Central memory CD4-positive, alpha-beta T cell (primary cell): Measurements from ENCODE around the gene GUCY1A2.
"Not testable (repeated sequence)": the region's sequence is repeated elsewhere in the genome, so short reads cannot be mapped to it uniquely, and the experiment has no call there.

Source experiments
- DNase-seq: peaks from one replicate; pipeline ENCODE4 v3.0.0; 2022
- total RNA-seq, 3 experiments: gene quantifications; one replicate each; lab custom pipeline; 2026; lab: John Stamatoyannopoulos, UW

Gene GUCY1A2, protein sequence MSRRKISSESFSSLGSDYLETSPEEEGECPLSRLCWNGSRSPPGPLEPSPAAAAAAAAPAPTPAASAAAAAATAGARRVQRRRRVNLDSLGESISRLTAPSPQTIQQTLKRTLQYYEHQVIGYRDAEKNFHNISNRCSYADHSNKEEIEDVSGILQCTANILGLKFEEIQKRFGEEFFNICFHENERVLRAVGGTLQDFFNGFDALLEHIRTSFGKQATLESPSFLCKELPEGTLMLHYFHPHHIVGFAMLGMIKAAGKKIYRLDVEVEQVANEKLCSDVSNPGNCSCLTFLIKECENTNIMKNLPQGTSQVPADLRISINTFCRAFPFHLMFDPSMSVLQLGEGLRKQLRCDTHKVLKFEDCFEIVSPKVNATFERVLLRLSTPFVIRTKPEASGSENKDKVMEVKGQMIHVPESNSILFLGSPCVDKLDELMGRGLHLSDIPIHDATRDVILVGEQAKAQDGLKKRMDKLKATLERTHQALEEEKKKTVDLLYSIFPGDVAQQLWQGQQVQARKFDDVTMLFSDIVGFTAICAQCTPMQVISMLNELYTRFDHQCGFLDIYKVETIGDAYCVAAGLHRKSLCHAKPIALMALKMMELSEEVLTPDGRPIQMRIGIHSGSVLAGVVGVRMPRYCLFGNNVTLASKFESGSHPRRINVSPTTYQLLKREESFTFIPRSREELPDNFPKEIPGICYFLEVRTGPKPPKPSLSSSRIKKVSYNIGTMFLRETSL
- 0 to 0.16 (median 0.11) reads per million in 3 experiments for total RNA-seq

DNA sequence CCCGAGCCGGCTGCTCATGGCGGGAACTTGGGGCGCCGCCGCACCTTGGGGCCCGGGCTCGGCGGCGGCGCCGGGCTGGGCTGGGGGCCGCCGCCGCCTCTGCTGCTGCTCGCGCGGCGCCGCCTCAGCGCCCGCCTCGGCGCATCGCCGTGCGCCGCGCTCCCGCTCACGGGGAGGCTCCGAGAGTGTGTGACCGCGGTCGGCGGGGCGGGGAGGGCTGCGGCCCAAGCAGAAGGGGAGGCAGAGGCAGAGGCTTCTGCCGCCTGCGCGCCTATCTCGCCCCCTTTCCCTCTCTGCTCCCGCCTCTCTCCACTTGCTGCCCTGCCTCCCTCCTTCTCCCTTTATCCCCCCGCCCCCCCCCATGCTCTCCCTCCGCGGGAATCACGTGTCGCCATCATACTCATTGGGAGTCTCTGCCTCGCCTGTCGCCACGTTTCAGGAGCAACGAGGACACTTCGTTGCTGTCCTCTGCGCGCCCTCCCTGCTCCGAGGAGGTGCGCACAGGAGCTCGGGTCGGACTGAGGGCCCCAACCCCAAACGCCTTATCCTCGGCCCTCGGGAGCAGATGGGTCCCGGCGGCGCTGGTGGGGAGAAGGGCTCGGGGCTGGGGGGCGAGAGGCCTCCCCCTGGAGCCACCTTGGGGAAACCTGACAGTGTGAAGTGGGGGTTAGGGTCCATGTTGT, at the start of gene GUCY1A2:
Gene GUCY1A2, minus strand, starts transcription at position 258 of the 683 bp plus-strand sequence. CDS start 421 bp downstream, outside the sequence.
- DNase-seq, result no peak

DNA sequence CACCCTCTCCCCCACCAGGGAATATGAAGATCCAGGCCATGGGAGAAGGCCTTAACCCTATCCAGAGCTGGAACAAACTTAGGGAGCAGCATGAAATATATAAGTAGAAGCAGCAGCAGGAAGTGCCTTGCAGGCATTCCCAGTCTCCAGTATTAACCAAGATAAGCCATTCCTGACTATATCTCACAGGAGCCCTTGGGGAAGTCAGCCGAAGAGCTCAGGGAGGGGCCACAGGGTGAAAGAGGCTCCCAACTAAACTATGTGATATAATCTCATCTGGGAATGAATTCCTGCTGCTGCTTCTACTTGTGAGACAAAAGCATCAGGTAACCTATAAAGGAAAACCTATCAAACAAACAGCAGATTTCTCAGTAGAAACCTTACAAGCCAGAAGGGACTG, 36.1 kb upstream of the GUCY1A2 start:
- no peak for DNase-seq

DNA sequence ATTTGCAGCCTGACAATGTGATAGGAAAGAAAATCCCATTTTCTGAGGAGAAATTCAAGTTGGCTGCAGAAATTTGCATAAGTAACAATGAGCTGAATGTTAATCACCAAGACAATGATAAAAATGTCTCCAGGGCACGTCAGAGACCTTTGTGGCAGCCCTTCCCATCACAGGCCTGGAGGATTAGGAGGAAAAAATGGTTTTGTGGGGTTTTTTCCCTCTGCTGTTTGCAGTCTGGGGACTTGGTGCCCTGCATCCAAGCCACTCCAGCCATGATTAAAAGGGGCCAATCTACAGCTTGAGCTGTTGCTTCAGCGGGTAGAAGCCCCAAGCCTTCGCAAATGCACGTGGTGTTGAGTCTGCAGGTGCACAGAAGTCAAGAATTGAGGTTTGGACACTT, 33.1 kb upstream of the GUCY1A2 start:
- DNase-seq, result not testable (repeated sequence)

DNA sequence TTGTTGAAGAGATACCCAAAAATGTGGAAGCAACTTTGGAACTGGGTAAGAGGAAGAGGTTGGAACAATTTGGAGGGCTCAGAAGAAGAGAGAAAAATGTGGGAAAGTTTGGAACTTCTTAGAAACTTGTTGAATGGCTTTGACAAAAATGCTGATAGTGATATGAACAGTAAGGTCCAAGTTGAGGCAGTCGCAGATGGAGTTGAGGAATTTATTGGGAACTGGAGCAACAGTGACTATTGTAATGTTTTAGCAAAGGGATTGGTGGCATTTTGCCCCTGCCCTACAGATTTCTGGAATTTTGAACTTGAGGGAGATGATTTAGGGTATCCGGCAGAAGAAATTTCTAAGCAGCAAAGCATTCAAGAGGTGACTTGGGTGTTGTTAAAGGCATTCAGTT, 32.6 kb upstream of the GUCY1A2 start:
- not testable (repeated sequence) for DNase-seq

DNA sequence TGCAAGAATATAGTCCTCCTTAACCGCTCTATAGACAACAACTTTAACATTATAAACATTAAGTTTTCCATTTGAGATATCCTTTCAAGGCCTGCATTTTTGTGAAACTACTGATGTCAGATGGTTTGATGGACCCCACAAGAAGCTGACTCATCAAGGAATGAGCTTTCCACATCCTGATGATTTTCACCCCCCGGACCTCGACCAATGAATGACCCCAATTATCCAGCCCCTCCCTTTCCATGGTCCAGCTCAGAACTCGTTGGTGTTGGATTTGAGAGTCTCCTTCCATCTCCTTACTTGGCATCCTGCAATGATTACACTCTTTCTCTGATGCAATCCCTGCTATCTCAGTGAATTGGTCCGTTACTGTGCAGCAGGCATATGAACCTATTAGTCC, 31.8 kb upstream of the GUCY1A2 start:
- DNase-seq, result no peak

DNA sequence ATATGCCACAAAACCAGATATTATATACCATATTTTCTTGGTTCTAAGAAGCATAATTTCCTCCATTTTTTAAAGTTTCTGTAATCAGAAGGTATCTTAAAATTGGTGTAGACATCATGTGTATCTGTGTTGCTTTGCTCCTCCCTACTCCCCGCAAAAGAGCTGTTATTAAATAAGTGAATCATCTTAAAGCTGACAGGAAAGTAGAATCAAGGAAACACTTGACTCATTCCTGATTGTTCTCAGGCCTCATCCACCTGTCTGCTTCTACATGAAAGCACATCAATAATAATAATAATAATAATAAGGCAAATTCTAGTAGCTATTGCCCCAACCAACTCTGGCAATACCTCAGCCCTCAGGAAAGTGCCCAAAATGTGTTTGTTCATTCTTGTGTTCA, 26.2 kb upstream of the GUCY1A2 start:
- DNase-seq, result no peak

DNA sequence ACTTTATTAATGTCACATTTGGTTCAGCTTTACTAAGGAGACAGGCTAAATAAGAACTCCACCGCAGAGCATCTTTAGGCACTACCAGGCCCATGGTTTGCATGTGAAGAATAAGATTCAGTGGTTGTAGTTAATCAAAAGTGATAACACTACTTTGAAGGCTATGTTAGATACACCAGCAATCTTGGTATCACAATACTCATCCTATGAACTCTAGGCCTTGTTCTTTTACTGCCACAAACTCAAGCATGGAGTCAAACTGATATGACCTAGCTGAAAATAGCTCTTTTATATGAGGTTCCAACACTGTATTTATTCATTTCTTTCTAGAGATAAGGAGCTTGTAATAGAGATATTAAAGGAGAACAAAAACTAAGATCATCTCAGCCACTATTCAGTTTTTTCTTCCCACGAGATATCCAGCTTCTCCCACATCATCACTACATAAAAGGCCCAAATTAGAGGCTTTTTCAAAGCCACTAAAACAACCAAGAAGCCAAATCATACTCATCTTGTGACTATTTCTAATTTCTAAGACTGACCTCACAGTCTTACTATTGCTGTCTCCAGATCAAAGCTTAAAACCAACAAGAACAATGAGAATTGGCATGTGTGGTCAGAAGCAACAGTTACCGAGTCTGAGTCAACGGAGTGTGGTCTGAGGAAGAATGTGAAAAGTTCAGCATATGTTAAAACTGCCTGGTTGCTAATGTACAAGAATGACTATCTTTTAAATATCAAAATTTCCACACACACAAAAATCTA, 25.1 kb upstream of the GUCY1A2 start:
- DNase-seq, result no peak

DNA sequence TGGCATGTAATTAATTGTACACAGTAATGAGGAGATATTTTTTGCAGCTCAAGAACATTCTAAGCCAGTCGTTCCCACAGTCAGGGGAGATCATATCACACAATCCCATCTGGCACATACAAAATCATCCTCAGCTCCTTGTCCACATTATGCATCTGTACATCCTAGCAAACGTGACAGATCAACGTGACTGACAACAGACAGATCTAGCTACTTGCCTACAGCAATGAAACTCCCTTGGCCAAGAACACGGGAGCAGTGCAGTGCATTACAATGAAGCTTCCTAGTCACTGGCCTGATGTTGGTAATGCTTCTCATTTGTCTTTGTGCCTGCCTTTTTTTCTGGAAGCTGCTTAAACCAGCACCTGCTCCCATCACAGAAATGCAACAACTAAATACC, 24.5 kb upstream of the GUCY1A2 start:
- no peak for DNase-seq

DNA sequence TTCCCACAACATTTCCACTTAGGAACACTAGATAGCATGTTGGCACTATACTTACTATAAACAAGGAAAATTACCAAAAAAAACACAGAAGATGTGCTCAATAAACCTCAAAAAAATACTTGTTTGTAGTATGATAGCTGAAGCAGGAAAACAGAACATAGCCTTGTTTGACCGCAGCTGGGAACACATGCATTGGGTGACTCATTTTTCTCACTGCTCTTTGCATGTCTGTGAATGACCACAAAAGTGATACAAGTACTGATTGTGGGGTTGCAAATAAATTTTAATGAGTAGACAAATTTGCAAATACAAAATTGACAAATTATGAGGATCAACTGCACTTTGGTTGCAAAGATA, 22.8 kb upstream of the GUCY1A2 start:
- DNase-seq, result no peak

DNA sequence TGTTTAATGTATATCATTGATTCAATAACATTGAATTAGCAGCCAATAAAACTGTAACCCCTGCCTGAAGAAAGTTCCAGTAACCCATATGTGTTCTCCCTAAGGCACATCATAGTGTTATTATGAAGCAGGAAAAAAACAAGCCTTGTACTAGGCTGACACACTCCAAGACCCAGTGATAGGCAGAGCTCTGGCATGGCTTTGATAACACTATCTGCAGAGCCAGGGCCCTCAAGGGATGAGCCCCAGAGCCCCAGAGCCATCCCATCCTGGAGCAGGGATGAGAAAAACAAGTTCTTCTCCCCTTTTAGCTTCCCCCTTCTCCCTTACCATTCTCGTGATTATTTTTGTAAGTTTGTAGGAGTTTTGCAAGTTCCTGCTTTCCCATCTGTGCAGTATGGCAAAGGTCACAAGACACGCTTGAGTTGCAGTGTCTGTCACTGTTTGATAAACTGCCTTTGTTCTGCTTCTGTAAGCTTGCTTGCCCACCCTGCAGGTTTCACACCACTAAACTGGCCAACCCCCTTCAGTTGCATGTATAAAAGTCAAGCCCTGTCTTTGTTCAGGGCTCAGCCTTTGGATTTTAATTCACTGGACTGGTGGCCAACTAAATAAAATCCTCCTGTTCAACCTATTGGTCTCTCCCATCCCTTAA, 22.3 kb upstream of the GUCY1A2 start:
- DNase-seq, result no peak

DNA sequence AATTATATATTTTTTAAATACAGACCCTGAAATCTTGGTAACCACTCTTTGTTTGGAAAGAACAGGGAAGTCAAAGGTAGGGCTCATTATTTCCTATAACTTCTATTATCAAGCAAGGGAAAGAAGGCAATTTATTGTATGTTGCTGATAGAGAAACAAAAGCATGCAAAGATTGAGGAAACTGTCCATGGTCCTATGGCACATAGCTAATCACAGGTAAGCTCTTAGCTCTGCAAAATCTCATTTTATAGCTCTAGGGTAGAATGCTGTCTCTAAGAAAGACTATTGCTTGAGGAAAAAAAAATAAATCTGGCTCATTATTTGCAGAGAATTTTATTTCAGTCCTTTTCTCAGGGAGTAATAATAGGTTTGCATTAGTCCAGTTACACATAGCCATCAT, 7.4 kb upstream of the GUCY1A2 start:
- no peak for DNase-seq

DNA sequence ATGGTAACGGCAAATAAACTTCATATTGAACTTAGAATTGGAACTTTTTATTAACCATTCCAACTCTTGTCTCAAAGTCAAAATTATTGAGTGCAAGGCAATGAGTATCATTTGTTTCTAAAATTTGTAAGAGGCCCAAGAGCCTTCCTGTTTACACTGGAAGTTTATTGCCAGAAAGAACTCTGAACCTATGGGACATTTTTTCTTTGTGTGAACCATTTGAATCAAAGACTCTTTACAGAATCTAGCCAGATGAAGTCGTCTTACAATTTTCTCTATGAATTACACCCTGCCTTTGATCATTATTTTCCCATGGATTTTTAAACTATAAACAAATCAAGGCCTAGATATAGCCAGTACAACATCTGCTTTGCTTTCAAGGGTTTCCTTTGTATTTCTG, 2.3 kb upstream of the GUCY1A2 start:
- no peak for DNase-seq

DNA sequence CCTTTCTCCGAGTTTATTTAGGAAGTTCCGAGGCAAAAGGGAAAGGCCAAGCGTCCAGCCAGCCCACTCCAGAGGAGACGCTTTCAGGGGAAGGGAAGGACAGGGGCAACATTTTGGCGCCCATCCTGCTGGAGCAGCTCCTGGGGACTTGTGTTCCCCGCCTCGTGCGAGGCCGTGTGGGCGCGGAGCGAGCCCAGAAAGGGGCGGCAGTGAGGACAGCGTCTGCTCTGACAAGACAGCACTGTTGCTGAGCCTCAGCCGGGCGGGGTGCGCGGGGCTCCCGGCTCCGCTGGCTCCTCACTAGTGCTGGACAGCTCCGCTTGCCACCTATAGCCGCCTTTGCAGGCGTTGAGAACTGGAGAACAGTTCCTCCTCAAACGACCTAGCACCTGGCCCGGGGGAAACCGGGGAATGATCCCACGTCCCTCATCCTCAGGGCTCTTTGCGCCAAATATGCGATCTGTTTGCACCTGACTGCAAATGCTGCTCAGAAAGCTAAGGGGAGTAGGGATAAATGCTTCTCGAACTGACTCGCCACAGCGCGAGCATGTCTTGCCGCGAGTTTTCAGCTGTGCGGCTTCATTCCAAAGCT, 722 bp upstream of the GUCY1A2 start:
- DNase-seq, result no peak

DNA sequence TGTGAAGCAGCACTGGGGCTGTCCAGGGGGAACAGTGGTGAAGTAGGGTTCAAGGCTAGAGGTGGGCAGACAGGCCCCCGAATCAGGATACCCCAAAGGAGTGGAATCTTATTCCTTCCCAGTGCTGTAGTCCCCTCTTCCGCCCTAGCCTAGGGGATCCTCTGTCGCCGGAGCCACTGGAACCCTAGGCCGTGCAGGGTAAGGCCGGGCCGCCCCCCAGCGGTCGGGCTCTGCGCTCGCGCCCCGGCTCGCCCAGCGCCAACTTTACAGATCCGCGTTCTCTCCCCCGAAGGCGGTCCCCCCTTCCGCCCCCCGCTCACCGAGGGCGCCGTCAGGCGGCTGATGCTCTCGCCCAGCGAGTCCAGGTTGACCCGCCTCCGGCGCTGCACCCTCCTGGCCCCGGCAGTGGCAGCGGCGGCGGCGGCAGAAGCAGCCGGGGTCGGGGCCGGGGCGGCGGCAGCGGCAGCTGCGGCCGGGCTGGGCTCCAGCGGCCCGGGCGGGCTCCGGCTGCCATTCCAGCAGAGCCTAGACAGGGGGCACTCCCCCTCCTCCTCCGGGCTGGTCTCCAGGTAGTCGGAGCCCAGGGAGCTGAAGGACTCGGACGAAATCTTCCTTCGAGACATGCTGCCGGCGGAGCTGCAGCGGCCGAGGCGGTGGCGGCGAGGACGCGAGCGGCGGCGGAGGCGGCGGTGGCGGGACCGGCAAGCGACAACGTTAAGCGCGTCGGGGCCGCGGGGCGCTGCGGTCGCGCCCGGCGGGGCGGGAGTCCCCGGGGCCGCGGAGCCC, 650 bp downstream of the GUCY1A2 start:
- DNase-seq, result no peak

DNA sequence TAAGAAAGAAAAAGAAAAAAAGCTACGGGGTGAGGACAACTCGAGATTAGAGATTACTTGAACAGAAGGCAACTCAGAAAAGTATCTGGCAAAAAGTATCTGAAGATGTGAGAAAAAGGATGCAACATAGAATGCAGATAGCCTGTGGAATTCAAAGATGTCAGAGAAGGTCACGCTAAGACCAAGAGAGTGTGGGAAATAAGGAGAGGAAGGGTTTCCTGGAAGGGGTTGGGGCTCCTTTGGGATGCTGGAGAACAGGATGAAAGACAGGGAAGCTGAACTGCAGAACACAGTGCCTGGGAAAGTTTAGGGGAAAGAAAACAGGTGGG, 1.2 kb downstream of the GUCY1A2 start:
- no peak for DNase-seq

DNA sequence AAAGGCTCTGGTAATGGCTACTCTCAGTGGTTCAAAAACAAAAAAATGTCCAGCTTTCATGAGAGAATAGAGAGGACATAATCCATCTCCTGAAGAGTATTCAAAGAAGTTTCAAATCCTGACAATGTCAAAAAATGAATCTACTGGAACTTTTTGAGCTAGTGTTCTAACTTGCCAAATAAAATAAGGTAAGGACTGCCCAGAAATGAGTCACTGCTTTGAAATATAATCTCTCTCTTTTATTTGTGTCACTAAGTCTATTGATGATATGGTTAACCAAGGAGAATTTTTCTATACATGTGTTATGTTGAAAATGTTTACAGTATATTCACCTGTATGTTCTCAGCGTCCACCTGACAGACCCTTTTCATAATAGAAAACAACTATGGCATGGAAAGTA, 3.4 kb downstream of the GUCY1A2 start:
- DNase-seq, result no peak

DNA sequence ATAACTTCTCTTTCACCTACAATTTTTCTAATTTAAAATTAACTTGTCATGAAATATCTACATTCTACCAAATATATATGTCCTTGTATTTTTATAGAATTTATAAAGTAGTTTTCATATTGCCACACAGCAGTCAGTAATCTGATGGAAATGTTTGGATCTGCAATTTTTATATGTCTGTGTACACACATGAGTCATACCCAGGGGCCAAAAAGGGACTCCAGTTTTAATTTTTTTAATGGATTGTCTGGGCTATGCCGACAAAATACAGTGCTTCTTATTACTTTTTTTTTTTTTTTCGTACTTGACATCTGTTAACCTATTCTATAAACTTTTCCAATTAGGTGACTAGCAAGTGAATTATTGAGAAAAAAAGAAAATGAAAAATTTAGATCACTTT, 6.3 kb downstream of the GUCY1A2 start:
- no peak for DNase-seq

DNA sequence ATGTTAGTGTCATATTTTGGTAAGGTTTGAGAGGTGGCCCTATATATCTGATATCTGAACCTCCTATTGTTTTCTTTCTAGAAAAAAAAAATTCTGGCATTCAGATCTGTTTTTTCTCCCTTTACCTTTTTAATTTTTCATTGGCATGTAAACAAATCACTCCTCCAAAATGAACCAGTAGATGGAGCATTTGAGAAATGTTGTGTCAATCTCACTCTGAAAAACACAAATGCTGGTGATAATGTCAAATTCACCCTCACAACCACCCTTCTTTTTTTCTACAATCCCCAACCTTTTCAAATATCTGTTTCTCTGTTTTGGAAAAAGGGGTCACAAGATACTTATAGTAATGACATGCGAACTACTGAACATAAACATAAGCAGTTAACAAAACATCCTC, 9.1 kb downstream of the GUCY1A2 start:
- no peak for DNase-seq

DNA sequence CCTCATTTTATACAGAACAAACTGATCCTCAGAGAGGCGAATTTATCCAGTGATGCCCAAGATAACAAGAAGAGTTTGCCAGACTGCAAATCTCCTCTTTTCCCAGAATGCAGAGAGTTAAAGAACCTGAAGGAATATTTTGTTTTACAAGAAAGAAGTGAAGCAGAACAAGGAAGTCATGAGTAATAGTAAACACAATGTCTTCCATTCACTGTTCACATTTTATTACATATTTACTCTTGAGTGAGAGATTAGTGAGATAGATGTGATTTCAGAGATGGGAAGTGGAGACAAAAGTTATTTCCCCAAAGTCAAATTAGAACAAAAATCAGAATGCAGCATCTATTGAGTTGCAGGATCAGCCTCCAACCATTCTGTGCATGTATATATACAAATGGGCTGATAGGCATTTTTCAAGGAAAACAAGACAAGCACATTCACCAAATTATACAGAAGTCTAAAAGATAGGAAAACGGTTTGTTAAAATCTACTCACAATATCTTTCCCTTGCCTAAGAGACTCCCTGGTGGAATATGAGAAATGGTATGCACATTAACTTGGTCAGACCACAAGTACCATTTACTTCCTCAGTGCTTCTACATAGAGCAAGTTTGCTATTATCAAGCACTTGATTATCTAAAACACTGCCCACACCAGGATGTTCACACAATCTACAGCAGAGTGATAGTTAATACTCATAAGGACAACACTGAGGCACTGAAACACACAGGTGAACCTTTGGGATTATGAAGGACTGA, 12.0 kb downstream of the GUCY1A2 start:
- DNase-seq, result no peak

DNA sequence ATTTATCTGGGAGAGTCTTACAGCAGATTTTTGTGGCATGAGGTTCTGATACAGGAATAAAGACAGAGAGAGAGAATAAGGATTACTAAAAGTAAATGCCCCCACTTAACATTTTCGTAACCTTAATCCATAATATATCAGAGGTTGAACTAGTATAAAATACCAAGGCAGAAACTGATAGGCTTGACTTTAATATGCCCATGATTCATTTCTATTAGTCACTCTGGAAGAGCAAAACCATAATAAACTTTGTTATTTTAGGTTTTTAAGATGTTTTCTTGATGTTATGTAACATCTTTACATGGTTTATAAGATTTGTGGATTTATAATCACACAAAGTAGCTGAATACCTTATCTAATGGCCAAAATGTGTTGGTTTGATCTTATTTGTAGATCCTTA, 19.1 kb downstream of the GUCY1A2 start:
- no peak for DNase-seq

DNA sequence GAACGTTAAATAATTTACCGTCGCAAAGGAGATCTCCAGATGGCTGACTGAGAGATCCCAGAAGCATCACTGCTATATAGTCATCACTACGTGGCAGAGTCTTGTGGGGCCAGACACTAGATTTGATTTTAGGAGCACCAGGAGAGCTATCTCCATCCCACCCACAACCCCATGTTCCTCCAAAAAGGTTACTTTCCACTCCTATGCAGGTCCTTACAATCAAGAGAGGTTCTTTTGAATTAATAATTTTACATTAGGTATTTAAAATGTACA, 19.4 kb downstream of the GUCY1A2 start:
- DNase-seq, result no peak
